Left hindlimb (tissue), 1 donor: ENCODE results near the gene SNX18.

Experiments
- DNase-seq: peaks from one replicate; pipeline ENCODE4 v3.0.0-alpha.2; 2018

SNX18 gene

GRCh38 chr5:54581831-54582548, 64.4 kb downstream of the SNX18 start:
- DNase-seq: no peak

- DNase-seq: no peak
Observed at GRCh38 chr5:54586336-54586735, 68.8 kb downstream of the SNX18 start.

- DNase-seq: no peak
Observed at GRCh38 chr5:54589786-54590185, 72.2 kb downstream of the SNX18 start.

GRCh38 chr5:54590824-54591223, 73.3 kb downstream of the SNX18 start:
- no peak for DNase-seq

- DNase-seq: no peak
Observed at GRCh38 chr5:54593779-54594178, 76.2 kb downstream of the SNX18 start.

GRCh38 chr5:54594181-54594580, 76.6 kb downstream of the SNX18 start:
- no peak for DNase-seq

GRCh38 chr5:54595721-54596120, 78.2 kb downstream of the SNX18 start:
- DNase-seq: no peak
